HuH-7 (cell line): Measurements from ENCODE around the gene TRIM8.

ENCODE experiments used
- DNase-seq: peaks from one replicate; pipeline ENCODE4 v3.0.0; 2011; ENCODE audit warnings: low spot score

Gene TRIM8

GRCh38 chr10:102633287-102633686 is 11.0 kb upstream of the TRIM8 start:
- no peak for DNase-seq

- DNase-seq: no peak
Observed at GRCh38 chr10:102633848-102634247, 10.4 kb upstream of the TRIM8 start.

- no peak for DNase-seq
Observed at GRCh38 chr10:102634686-102635085, 9.6 kb upstream of the TRIM8 start.

- DNase-seq: no peak
Observed at GRCh38 chr10:102635377-102635776, 8.9 kb upstream of the TRIM8 start.

- no peak for DNase-seq
Observed at GRCh38 chr10:102639537-102639936, 4.7 kb upstream of the TRIM8 start.

- no peak for DNase-seq
Observed at GRCh38 chr10:102641402-102641801, 2.9 kb upstream of the TRIM8 start.

GRCh38 chr10:102641880-102642735 is 2.2 kb upstream of the TRIM8 start:
- DNase-seq: peak; percentile 89

GRCh38 chr10:102642736-102643335 is 1.4 kb upstream of the TRIM8 start:
- DNase-seq: no peak

GRCh38 chr10:102643336-102644065 is 778 bp upstream of the TRIM8 start:
- peak; percentile 71 for DNase-seq

- DNase-seq: peak; percentile 83
Observed at GRCh38 chr10:102644646-102645387, 538 bp downstream of the TRIM8 start.

- DNase-seq: peak; percentile 66
Observed at GRCh38 chr10:102645388-102645740, 1.1 kb downstream of the TRIM8 start.

GRCh38 chr10:102645741-102646609 is 1.7 kb downstream of the TRIM8 start:
- no peak for DNase-seq

- no peak for DNase-seq
Observed at GRCh38 chr10:102646610-102647442, 2.5 kb downstream of the TRIM8 start.

GRCh38 chr10:102647443-102648268 is 3.4 kb downstream of the TRIM8 start:
- no peak for DNase-seq

GRCh38 chr10:102648269-102648888 is 4.1 kb downstream of the TRIM8 start:
- DNase-seq: no peak

GRCh38 chr10:102648889-102649796 is 4.9 kb downstream of the TRIM8 start:
- DNase-seq: no peak

GRCh38 chr10:102649797-102650654 is 5.7 kb downstream of the TRIM8 start:
- no peak for DNase-seq
